NCI-H1417 treated with DMSO at 0.1 percent for 48 hours (cell line): Measurements from ENCODE around the gene GATA2.

Experiments used
- DNase-seq: peaks from one replicate; lab custom pipeline; 2025; lab: John Stamatoyannopoulos, UW

Gene GATA2

DNA sequence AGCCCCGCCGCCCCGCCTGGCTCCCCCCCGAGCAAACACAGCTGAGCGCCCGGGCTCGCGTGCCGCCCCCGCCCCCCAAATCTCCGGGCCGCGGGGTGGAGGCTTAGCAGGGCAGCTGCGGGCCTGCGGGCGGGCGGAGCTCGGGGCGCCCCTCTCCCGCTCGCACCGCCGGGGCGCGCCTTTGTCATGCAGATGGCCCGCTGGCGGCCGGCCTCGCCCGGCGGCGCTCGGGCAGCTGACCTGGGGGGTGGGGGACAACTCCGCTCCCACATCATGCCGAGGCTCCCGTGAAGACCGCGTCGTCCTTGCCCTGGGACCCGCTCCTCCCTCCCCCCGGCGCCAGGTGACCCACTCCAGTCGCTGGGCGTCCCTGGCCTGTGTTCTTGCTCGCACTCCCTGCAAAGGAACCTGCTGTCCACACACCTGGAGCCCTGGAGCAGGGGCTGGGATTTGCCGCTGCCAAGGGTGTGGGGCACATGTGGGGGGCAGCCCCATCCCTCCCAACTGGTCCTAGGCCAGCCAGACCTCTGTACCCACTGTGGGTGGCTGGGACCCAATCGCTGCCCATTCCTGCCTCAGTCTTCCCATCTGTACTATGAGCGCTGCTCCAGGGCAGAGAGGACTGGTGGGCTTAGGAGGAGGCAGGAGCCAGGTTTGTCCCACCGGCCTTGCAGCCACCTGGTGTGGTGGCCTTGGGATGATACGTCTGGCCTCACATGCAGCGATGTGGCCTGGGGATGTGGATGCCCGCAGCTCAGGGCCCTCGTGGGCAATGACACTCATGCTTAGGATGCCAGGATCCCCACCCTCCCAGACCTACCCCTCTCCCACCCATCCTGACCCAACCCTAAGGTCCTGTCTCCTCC, 59.8 kb downstream of the GATA2 start:
- DNase-seq: no peak

DNA sequence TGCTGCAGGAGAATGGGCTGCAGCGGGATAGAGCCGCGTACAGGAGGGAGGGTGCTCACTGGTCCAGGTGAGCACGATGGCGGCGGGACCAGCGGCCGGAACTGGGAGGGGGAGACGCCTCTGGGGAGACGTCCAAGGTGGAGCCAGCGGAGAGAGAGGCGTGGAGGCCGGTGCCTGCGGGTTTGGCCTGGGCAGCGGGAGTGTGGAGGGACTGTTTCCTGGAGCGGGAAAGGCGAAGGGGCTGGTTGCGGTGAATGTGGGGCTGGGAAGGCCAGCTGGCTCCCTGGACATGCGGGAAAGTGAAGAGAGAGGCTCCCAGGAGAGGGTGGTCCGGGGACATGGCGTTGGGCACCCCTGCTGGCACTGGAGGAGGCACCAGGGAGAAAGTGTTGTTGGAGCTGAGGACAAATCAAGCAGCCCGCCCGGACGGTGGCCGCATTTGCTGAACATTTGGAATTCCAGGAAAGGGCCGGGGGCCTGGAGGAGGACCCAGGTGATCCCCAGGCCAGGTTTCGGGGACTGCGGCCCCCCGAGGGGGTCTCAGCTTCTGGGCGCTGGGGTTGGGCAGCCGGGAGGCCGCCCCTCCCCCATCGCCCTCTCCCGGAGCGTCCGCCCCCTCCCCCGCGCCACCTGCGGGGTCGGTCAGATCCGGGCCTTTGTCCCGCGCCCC, 60.6 kb downstream of the GATA2 start:
- DNase-seq: no peak

DNA sequence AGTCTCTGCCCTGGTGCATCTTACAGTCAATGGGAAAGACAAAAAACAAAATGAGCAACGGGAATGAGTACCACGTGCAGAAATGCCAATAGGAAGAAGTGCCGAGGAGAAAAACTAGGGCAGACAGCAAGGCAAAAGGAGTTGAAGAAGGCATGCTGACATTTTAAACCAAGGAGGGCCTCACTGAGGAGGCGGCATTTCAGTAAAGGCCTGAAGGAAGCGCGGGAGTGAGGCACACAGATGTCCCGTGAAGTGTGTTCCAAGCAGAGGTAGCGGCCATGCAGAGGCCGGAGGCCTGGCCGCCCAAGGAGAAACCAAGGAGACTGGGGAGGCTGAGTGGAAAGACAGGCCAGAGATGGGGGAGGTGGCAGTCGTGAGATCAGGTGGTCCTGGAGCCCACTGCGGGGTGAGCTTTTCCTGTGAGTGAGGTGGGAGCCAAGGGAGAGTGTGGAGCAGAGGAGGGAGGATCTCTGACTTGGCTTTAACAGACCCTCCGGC, 61.1 kb downstream of the GATA2 start:
- DNase-seq: no peak

DNA sequence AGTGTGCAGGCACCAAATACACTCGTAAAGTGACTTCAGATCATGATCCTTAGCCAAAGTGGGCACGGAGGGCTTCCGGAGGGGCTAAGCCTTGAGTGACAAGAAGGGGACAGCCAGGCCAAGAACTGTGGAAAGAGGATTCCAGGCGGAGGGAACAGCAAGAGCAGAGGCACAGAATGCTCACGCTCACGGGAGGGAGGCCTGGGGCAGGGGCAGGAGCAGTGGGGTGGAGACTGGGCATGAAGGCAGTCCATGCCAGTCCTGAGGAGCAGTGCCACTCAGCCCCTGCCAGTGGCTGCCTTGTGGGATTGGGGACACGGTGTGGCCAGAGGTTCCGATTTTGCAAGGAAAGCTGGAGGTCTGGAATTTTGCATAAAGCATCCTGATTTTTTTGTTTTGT, 62.3 kb downstream of the GATA2 start:
- DNase-seq: no peak

DNA sequence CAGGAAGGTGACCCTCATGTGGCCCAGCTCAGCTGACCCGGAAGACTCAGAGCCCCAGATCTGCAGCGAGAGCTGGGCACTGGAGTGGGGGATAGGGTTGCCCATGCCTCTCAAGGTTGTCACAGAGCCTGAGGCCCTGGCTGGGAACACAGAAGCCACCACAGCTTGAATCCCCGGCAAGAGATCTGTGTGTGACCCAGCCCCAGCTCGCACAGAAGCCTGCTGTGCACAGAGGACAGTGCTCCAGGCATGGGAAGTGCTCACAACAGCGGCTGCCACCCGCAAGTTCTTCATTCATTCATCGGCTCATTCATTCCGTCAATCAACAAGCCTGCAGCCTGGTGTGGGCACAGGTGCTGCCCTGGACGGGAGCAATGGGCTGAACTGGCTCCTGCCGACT, 62.7 kb downstream of the GATA2 start:
- DNase-seq: no peak

DNA sequence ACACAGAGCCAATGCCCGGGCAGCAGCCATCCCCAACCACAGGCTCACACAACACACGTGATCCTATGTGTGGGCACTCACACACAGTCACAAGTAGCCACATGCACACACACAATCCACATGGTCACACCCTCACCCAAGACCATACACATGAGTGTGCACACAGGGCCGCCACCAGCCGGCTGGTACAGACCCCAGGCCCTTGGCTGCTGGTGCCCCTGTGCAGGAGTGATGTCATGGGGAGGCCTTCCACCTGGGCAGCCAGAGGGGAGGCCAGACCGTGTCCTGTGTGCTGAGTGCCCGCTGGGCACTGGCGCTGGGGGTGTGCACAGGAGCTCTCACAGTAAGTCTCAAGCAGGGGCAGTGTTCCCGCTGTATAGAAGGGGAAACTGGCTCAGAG, 63.2 kb downstream of the GATA2 start:
- DNase-seq: no peak
